ENCODE results near the gene KIF1C. TPM values are rescaled to one million over a fixed set of nuclear protein-coding genes. Genes with fewer than 3 reads are reported as not detected.

KIF1C gene
- total RNA-seq, 1 experiment from 2014 or later, result 95.9 TPM

GRCh38 chr17:4949321-4950074 is 48.3 kb upstream of the KIF1C start:
- POLR2A ChIA-PET (ENCODE audit: low non-redundant PET), result no interaction called here
- TF ChIP-seq EZH2 (IDR thresholded peaks at IDR 0.05; ENCODE audit: borderline replicate concordance, low read depth, low read length, poor library complexity, severe bottlenecking), result no peak
- DNase-seq (ENCODE audit: low spot score), result peak; percentile 67

DNA sequence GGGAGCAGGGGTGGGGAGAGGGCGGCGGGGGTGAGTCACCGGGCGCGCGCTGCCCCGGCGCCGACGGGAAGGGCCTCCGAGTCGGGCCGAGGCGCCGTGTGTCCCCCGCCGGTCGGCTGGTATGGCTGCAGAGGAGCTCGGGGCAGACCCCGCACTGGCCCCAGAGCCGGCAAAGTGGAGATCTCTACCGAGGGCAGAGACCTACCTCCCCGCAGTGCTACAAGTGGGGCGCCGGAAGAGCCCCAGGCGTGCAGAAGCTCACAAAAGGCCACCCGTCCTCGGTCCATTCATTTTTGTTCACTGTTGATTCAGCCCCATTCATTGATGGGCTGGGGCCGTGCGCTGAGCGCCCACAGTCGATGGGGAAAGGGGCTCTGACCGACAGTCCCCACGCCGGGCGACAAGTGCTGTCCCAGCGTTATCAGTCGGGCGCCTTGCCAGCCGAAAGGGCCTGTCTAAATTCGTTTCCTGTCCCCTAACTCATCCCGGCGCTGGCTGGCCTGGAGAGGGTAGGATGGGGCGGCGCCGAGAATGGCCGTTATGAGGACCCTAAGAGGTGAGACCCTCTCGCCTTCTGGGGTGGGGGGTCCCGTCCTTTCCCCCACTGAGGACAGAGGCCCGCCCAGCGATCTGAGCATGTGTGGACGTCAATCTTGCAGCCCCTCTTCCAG is 47.5 kb upstream of the KIF1C start:
- peak overlapping the region; percentile 100 for H3K4me3 ChIP-seq (ENCODE audit: low read depth, low read length, poor library complexity, severe bottlenecking)
- POLR2A ChIA-PET (ENCODE audit: low non-redundant PET), result no interaction called here
- TF ChIP-seq CTCF (conservative IDR thresholded peaks at IDR 0.05; ENCODE audit: low read depth, low read length) (no peak), EZH2 (IDR thresholded peaks at IDR 0.05; ENCODE audit: borderline replicate concordance, low read depth, low read length, poor library complexity, severe bottlenecking) (no peak)
- CTCF ChIA-PET, result no interaction called here
- H3K36me3 ChIP-seq (ENCODE audit: insufficient read depth, low read length, poor library complexity, severe bottlenecking), result peaks cover 18% of the 10 kb centered on the region
- no TSS peak for BruUV-seq (replicated peaks)
- H3K9me3 ChIP-seq (ENCODE audit: low read depth, low read length, poor library complexity, severe bottlenecking), result no peaks in the 10 kb centered on the region
- no peaks in the 10 kb centered on the region for H3K27me3 ChIP-seq (replicated peaks; ENCODE audit: insufficient read depth, low read depth, low read length, poor library complexity)
- intact Hi-C loops (cut with micrococcal nuclease; ENCODE audit: unreplicated experiment), result no loop called here
- peaks cover 25% of the 10 kb centered on the region for H3K4me1 ChIP-seq (ENCODE audit: insufficient read depth, low read length, poor library complexity, severe bottlenecking)
- no peak for DNase-seq (ENCODE audit: low spot score)
- peak overlapping the region; percentile 99 for H3K27ac ChIP-seq (ENCODE audit: low read depth, low read length, poor library complexity, severe bottlenecking)

More at GRCh38 chr17:4949321-4950074, 48.3 kb upstream of the KIF1C start:
- Histone ChIP-seq H3K9me3 (ENCODE audit: low read depth, low read length, poor library complexity, severe bottlenecking) (no peaks in the 10 kb centered on the region), H3K27me3 (replicated peaks; ENCODE audit: insufficient read depth, low read depth, low read length, poor library complexity) (no peaks in the 10 kb centered on the region), H3K4me3 (ENCODE audit: low read depth, low read length, poor library complexity, severe bottlenecking) (peak overlapping the region; percentile 100), H3K36me3 (ENCODE audit: insufficient read depth, low read length, poor library complexity, severe bottlenecking) (peaks cover 26% of the 10 kb centered on the region), H3K4me1 (ENCODE audit: insufficient read depth, low read length, poor library complexity, severe bottlenecking) (peaks cover 33% of the 10 kb centered on the region), H3K27ac (ENCODE audit: low read depth, low read length, poor library complexity, severe bottlenecking) (peak overlapping the region; percentile 99)
- BruUV-seq (replicated peaks), result no TSS peak
- intact Hi-C loops (cut with micrococcal nuclease; ENCODE audit: unreplicated experiment), result loop anchor here (2.0 kb wide), 1 partner anchor 17 kb away; the partner anchor contains the start of gene SPAG7
- CTCF ChIA-PET, result no interaction called here

- Histone ChIP-seq H3K36me3 (ENCODE audit: insufficient read depth, low read length, poor library complexity, severe bottlenecking) (peaks cover 13% of the 10 kb centered on the region), H3K4me1 (ENCODE audit: insufficient read depth, low read length, poor library complexity, severe bottlenecking) (peaks cover 20% of the 10 kb centered on the region), H3K4me3 (ENCODE audit: low read depth, low read length, poor library complexity, severe bottlenecking) (peak within 1 kb of the TSS; percentile 100), H3K27ac (ENCODE audit: low read depth, low read length, poor library complexity, severe bottlenecking) (peak within 1 kb of the TSS; percentile 99), H3K27me3 (replicated peaks; ENCODE audit: insufficient read depth, low read depth, low read length, poor library complexity) (no peaks in the 10 kb centered on the region), H3K9me3 (ENCODE audit: low read depth, low read length, poor library complexity, severe bottlenecking) (no peaks in the 10 kb centered on the region)
- ChIA-PET CTCF (no interaction called here), POLR2A (ENCODE audit: low non-redundant PET) (no interaction called here)
- intact Hi-C loops (cut with micrococcal nuclease; ENCODE audit: unreplicated experiment), result no loop called here
- no peak for TF ChIP-seq EZH2 (IDR thresholded peaks at IDR 0.05; ENCODE audit: borderline replicate concordance, low read depth, low read length, poor library complexity, severe bottlenecking)
- no peak for TF ChIP-seq CTCF (conservative IDR thresholded peaks at IDR 0.05; ENCODE audit: low read depth, low read length)
- BruUV-seq (replicated peaks), result no TSS peak
- DNase-seq (ENCODE audit: low spot score), result no peak
Measured at GRCh38 chr17:4950746-4951204, 47.0 kb upstream of the KIF1C start, which contains the start of gene ENO3. ENO3 (plus strand) TSS chr17:4951119; CDS start chr17:4951830, 711 bp downstream.
